A549 (cell line): ENCODE data around the gene PKN3. TPM values are rescaled to one million over a fixed set of nuclear protein-coding genes. Genes with fewer than 3 reads are reported as not detected.

Source experiments
- ATAC-seq, 2 experiments: fragments of 200-7000 bp in 1 of 2; fragments of >200 bp in 1 of 2; cut with Nextera tagmentation in 1 of 2; cut with Tn5 transposase in 1 of 2; 3 replicates each; pipeline versions ENCODE4 v1.8.0 to v1.9.1; 2018 to 2020; ENCODE audit warnings: mild to moderate bottlenecking in 1 of 2, moderate library complexity in 1 of 2
- CTCF ChIA-PET: fragments of 300-600 bp; sonication (Branson Sonifier 250); formaldehyde crosslinking; extraction: SDS; loops from one replicate; lab custom pipeline; 2021; ENCODE audit warnings: antibody characterized with exemption, inconsistent platforms; lab: Yijun Ruan, JAX
- POLR2A ChIA-PET: fragments of 350-600 bp; formaldehyde crosslinking; extraction: SDS; loops from one replicate; lab custom pipeline; 2021; ENCODE audit warnings: antibody characterized with exemption, inconsistent platforms; lab: Yijun Ruan, JAX
- DNase-seq, 2 experiments: peaks; one replicate each; pipeline versions ENCODE4 v3.0.0 to v3.0.0-alpha.2; 2011 to 2016; ENCODE audit warnings: low read depth in 1 of 2, low spot score in 1 of 2
- FAIRE-seq: peaks from 2 replicates; lab custom pipeline; 2011; peaks lifted over from hg19 to GRCh38; lab: Jason Lieb, UNC
- H3K27ac ChIP-seq, 2 experiments: fragments of >200 bp; sonication (Bioruptor Twin); formaldehyde crosslinking; 3 replicates each; pipeline ENCODE4 v1.5.1; 2016 to 2017
- H3K4me1 ChIP-seq: fragments of >200 bp; sonication (Bioruptor Twin); formaldehyde crosslinking; 3 replicates; pipeline ENCODE4 v1.6.1; 2016
- H3K4me2 ChIP-seq: fragments of >200 bp; sonication (Bioruptor Twin); formaldehyde crosslinking; 3 replicates; pipeline ENCODE4 v1.6.1; 2016
- H3K4me3 ChIP-seq: fragments of >200 bp; sonication (Bioruptor Twin); formaldehyde crosslinking; 3 replicates; pipeline ENCODE4 v1.5.1; 2016
- H3K9me3 ChIP-seq: fragments of >200 bp; sonication (Bioruptor Twin); formaldehyde crosslinking; 3 replicates; pipeline ENCODE4 v1.6.1; 2016
- ATOH8 ChIP-seq: fragments of 250-450 bp; sonication (Bioruptor Pico); IDR thresholded peaks from 2 replicates; pipeline ENCODE4 v1.5.0; 2020; ENCODE audit warnings: low read depth, mild to moderate bottlenecking, moderate library complexity
- BCL3 ChIP-seq: fragments of >200 bp; sonication (Bioruptor Twin); formaldehyde crosslinking; IDR thresholded peaks from 3 replicates; pipeline ENCODE4 v1.6.1; 2016
- CBX8 ChIP-seq: fragments of 200-600 bp; sonication (generic); IDR thresholded peaks from 2 replicates; pipeline ENCODE4 v1.6.1; 2016
- CEBPB ChIP-seq, 2 experiments: fragments of >200 bp in 1 of 2; sonication (Bioruptor Twin) in 1 of 2; formaldehyde crosslinking in 1 of 2; IDR thresholded peaks; 2 replicates each; pipeline ENCODE4 v1.6.1; 2012 to 2016
- CHD2 ChIP-seq: fragments of 150-350 bp; IDR thresholded peaks from 2 replicates; pipeline ENCODE4 v1.6.1; 2014; ENCODE audit warnings: low read length; ENCODE audit not compliant: partially characterized antibody
- E2F6 ChIP-seq: IDR thresholded peaks from 2 replicates; pipeline ENCODE4 v1.6.1; 2012; ENCODE audit warnings: low read depth, borderline replicate concordance
- EHMT2 ChIP-seq: fragments of 200-600 bp; sonication (generic); IDR thresholded peaks from 2 replicates; pipeline ENCODE4 v1.6.1; 2016; ENCODE audit warnings: antibody characterized with exemption, low read depth, mild to moderate bottlenecking, moderate library complexity
- ESRRA ChIP-seq: fragments of 150-350 bp; IDR thresholded peaks from 2 replicates; pipeline ENCODE4 v1.6.1; 2014; ENCODE audit warnings: mild to moderate bottlenecking, low read length, borderline replicate concordance
- GATA3 ChIP-seq: IDR thresholded peaks from 2 replicates; pipeline ENCODE4 v1.6.1; 2012; ENCODE audit warnings: borderline replicate concordance
- HOXA7 ChIP-seq: fragments of 250-450 bp; sonication (Bioruptor Pico); IDR thresholded peaks from 2 replicates; pipeline ENCODE4 v1.5.0; 2020; ENCODE audit warnings: mild to moderate bottlenecking, moderate library complexity
- MAFK ChIP-seq: fragments of 450-650 bp; IDR thresholded peaks from 2 replicates; pipeline ENCODE4 v1.6.1; 2014; ENCODE audit not compliant: partially characterized antibody
- MAX ChIP-seq: IDR thresholded peaks from 2 replicates; pipeline ENCODE4 v1.6.1; 2012
- NR3C1 ChIP-seq: fragments of >200 bp; sonication (Bioruptor Twin); formaldehyde crosslinking; IDR thresholded peaks from 3 replicates; pipeline ENCODE4 v1.6.1; 2017
- PHF8 ChIP-seq: fragments of 200-600 bp; sonication (generic); IDR thresholded peaks from 2 replicates; pipeline ENCODE4 v1.6.1; 2016; ENCODE audit warnings: low read depth, mild to moderate bottlenecking, antibody characterized with exemption, moderate library complexity, borderline replicate concordance
- POLR2A ChIP-seq: IDR thresholded peaks from 2 replicates; pipeline ENCODE4 v1.6.1; 2012; ENCODE audit warnings: mild to moderate bottlenecking, low read length
- RAD21 ChIP-seq, 2 experiments: fragments of >200 bp in 1 of 2; sonication (Bioruptor Twin) in 1 of 2; formaldehyde crosslinking in 1 of 2; IDR thresholded peaks in 1 of 2; conservative IDR thresholded peaks in 1 of 2; 2 replicates in 1 of 2; 3 replicates in 1 of 2; pipeline ENCODE4 v1.6.1; 2012 to 2018; ENCODE audit warnings: inconsistent platforms in 1 of 2
- RNF2 ChIP-seq: fragments of 200-600 bp; sonication (generic); IDR thresholded peaks from 2 replicates; pipeline ENCODE4 v1.6.1; 2016; ENCODE audit warnings: low read depth, mild to moderate bottlenecking, antibody characterized with exemption, moderate library complexity, borderline replicate concordance
- SMC3 ChIP-seq: fragments of >200 bp; sonication (Bioruptor Twin); formaldehyde crosslinking; IDR thresholded peaks from 3 replicates; pipeline ENCODE4 v1.6.1; 2018; ENCODE audit warnings: inconsistent platforms
- TFCP2L1 ChIP-seq: fragments of 250-450 bp; sonication (Bioruptor Pico); IDR thresholded peaks from 2 replicates; pipeline ENCODE4 v1.5.0; 2021; ENCODE audit warnings: mild to moderate bottlenecking
- TP53 ChIP-seq: fragments of 250-450 bp; sonication (Bioruptor Pico); IDR thresholded peaks from 2 replicates; pipeline ENCODE4 v1.5.0; 2021; ENCODE audit warnings: mild to moderate bottlenecking, moderate library complexity
- ZSCAN20 ChIP-seq: fragments of 250-450 bp; sonication (Bioruptor Pico); IDR thresholded peaks from 2 replicates; pipeline ENCODE4 v1.8.0; 2022; ENCODE audit warnings: mild to moderate bottlenecking, moderate library complexity
- WGBS: methylation state at CpG from one replicate; pipeline ENCODE4 v1.1.6; 2017; ENCODE audit errors: missing lambda C conversion rate; 5-methylcytosine and 5-hydroxymethylcytosine counted together
- polyA plus RNA-seq, 4 experiments: library from polyadenylated mRNA; depleted of rRNA in 3 of 4; stranded (reverse); fragments of >200 nt; fragmentation: RNase III in 1 of 4; extraction: RNeasy Plus Mini Kit Qiagen cat#74134 plus additional on column Dnase treatment in 1 of 4; gene quantifications; 2 replicates in 3 of 4; 3 replicates in 1 of 4; pipeline ENCODE4 v1.2.3, GENCODE V29; 2011 to 2017

Gene PKN3
- polyA plus RNA-seq, 2 of the 4 experiments (the other 2 are of a cell fraction): 9.0 to 14.1 TPM

- H3K27ac ChIP-seq: no peak overlapping the region
- no peaks in the 10 kb centered on the region for H3K9me3 ChIP-seq
- DNase-seq (no peak), FAIRE-seq (no peak), ATAC-seq (no peak)
- H3K4me1 ChIP-seq: peaks cover 3% of the 10 kb centered on the region
- no peak overlapping the region for H3K4me2 ChIP-seq
- TF ChIP-seq SMC3 (no peak), RAD21 (conservative IDR thresholded peaks at IDR 0.05 in 1 of 2, IDR thresholded peaks at IDR 0.05 in 1 of 2) (no peak), ESRRA (no peak), CEBPB (IDR thresholded peaks at IDR 0.05) (no peak), CBX8 (no peak), RNF2 (no peak), MAFK (no peak)
- POLR2A ChIA-PET: interaction anchor here (0.7 kb wide), 1 partner anchor 795 kb away, joined by 3 read pairs; no protein-coding TSS in a partner anchor
- H3K4me3 ChIP-seq: no peak overlapping the region
- WGBS: 91% methylated on average over 10 of the region's 10 CpGs
- CTCF ChIA-PET: interaction anchor here (0.6 to 1.7 kb wide), 5 partner anchors 9 to 980 kb away, joined by 3 to 6 read pairs (median 4); no protein-coding TSS in a partner anchor
These were observed 24.5 kb upstream of the PKN3 start for GRCh38 chr9:128677794-128678193.

- peak; percentile 55 to 56 for DNase-seq
- POLR2A ChIA-PET: interaction anchor here (0.6 to 2.2 kb wide), 6 partner anchors 11 to 48 kb away, joined by 3 to 24 read pairs (median 5); partner anchors contain the start of gene DYNC2I2
These were observed 18.8 kb upstream of the PKN3 start for GRCh38 chr9:128683340-128684064.

GRCh38 chr9:128684065-128684324, 18.3 kb upstream of the PKN3 start:
- peaks cover 34% of the 10 kb centered on the region for H3K4me1 ChIP-seq
- POLR2A ChIA-PET: interaction anchor here (0.8 to 2.2 kb wide), 6 partner anchors 8 to 49 kb away, joined by 3 to 24 read pairs (median 5); partner anchors contain the start of gene DYNC2I2
- no peak for DNase-seq
- H3K27ac ChIP-seq: peak overlapping the region; percentile 97 to 98
- TF ChIP-seq TP53 (0 out of 2 replicates have a peak, but pooled peaks have one; percentile 15), NR3C1 (no peak), ZSCAN20 (no peak), E2F6 (0 out of 2 replicates have a peak, but pooled peaks have one; percentile 7), GATA3 (0 out of 2 replicates have a peak, but pooled peaks have one; percentile 27), CHD2 (peak; percentile 28)
- TF ChIP-seq, all 56 proteins: peak for 4
- Histone ChIP-seq H3K9me3 (no peaks in the 10 kb centered on the region), H3K4me2 (peak overlapping the region; percentile 91), H3K4me3 (peak overlapping the region; percentile 69)
- CTCF ChIA-PET: interaction anchor here (0.7 to 2.5 kb wide), 3 partner anchors 18 to 48 kb away, joined by 4 to 13 read pairs (median 8); partner anchors contain the start of gene PKN3
- peak; percentile 10 to 19; a peak in 4 of 6 replicates for ATAC-seq
- FAIRE-seq: no peak
- WGBS: 0% methylated on average over 3 of the region's 3 CpGs

More at GRCh38 chr9:128683340-128684064, 18.8 kb upstream of the PKN3 start:
- peaks cover 34% of the 10 kb centered on the region for H3K4me1 ChIP-seq
- no peaks in the 10 kb centered on the region for H3K9me3 ChIP-seq
- CTCF ChIA-PET: interaction anchor here (0.6 to 2.5 kb wide), 5 partner anchors 19 to 853 kb away, joined by 3 to 13 read pairs (median 4); partner anchors contain the start of gene PKN3
- FAIRE-seq: no peak
- peak overlapping the region; percentile 69 for H3K4me3 ChIP-seq
- H3K4me2 ChIP-seq: peak overlapping the region; percentile 91
- H3K27ac ChIP-seq: peak overlapping the region; percentile 97 to 98
- peak; percentile 55 to 67; a peak in 5 of 6 replicates for ATAC-seq
- TF ChIP-seq BCL3 (0 out of 3 replicates have a peak, but pooled peaks have one; percentile 4), PHF8 (no peak), SMC3 (no peak), ESRRA (no peak), TFCP2L1 (CRISPR knock-in tag) (no peak), MAX (peak; percentile 86), HOXA7 (CRISPR knock-in tag) (no peak), CEBPB (IDR thresholded peaks at IDR 0.05) (peak; percentile 37 to 63; a peak in 2 of 4 replicates), ATOH8 (CRISPR knock-in tag) (no peak), EHMT2 (no peak), POLR2A (peak; percentile 54)
- WGBS: 6% methylated on average over 20 of the region's 21 CpGs
